ENCODE results near the gene NCKAP5L.
A peak's percentile ranks its signal among the peaks of the same experiment; 100 is the strongest.
"Not testable (repeated sequence)": the region's sequence is repeated elsewhere in the genome, so short reads cannot be mapped to it uniquely, and the experiment has no call there.

The NCKAP5L gene

GRCh38 chr12:49868952-49869815 is 41.0 kb upstream of the NCKAP5L start:
- H3K36me3 ChIP-seq (replicated peaks): no peaks in the 10 kb centered on the region

GRCh38 chr12:49868449-49868848 is 40.2 kb upstream of the NCKAP5L start:
- no peaks in the 10 kb centered on the region for H3K36me3 ChIP-seq (replicated peaks)
- H3K4me3 ChIP-seq: no peak overlapping the region
- H3K9me3 ChIP-seq: no peaks in the 10 kb centered on the region
- in situ Hi-C loops (cut with MboI; ENCODE audit: low sequenced_read_pairs): no loop called here
- H3K4me1 ChIP-seq: no peaks in the 10 kb centered on the region
- no peak for DNase-seq (ENCODE audit: low spot score in 2 of 2)
- H3K27me3 ChIP-seq (ENCODE audit: low read depth): no peaks in the 10 kb centered on the region

More at GRCh38 chr12:49868952-49869815, 41.0 kb upstream of the NCKAP5L start:
- no peaks in the 10 kb centered on the region for H3K4me1 ChIP-seq
- no peaks in the 10 kb centered on the region for H3K9me3 ChIP-seq
- no peaks in the 10 kb centered on the region; the same call in 1 of the 2 replicates for H3K27me3 ChIP-seq (ENCODE audit: low read depth)
- no peak overlapping the region for H3K4me3 ChIP-seq
- DNase-seq (ENCODE audit: low spot score in 2 of 2): no peak
- in situ Hi-C loops (cut with MboI; ENCODE audit: low sequenced_read_pairs): no loop called here

DNA sequence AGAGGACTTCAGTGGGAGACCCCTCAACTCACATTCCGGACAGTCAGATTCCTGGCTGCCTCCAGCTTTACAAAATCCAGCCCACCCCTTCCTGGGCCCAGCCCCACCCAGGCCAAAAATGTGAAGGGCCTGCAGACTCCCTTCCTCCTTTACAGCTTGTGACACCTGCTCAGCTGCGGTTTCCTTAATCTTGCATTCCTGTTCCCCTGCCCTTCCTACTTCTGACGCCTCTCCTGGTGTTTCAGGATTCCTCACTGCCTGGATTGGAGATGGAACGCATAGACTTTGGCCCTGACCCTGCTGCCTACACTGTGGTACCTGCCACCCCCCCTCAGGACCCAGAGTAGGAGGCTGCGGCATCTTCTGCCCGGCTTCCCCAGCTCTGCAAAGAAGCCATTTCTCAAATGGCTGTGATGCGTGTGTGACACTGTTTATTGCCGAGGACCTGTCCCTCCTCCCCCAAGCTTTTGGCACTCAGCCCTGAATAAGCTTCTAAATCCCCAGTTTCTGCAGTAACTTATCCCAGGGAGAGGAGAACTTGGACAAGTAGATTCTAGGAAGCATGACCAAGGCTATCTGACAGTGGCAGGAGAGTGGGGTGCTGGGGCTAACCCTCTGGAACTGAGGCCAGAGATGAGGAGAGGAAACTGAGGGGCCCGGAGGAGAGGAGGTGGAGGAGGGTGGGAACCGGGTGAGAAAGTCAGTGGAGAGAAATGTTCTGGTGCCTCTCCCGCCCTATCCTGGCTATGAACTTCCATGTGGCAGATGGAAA is 39.5 kb upstream of the NCKAP5L start:
- Histone ChIP-seq H3K9me3 (no peaks in the 10 kb centered on the region), H3K4me1 (no peaks in the 10 kb centered on the region), H3K27me3 (ENCODE audit: low read depth) (no peaks in the 10 kb centered on the region), H3K4me3 (no peak overlapping the region), H3K36me3 (replicated peaks) (no peaks in the 10 kb centered on the region)
- in situ Hi-C loops (cut with MboI; ENCODE audit: low sequenced_read_pairs): no loop called here
- DNase-seq (ENCODE audit: low spot score in 2 of 2): no peak

DNA sequence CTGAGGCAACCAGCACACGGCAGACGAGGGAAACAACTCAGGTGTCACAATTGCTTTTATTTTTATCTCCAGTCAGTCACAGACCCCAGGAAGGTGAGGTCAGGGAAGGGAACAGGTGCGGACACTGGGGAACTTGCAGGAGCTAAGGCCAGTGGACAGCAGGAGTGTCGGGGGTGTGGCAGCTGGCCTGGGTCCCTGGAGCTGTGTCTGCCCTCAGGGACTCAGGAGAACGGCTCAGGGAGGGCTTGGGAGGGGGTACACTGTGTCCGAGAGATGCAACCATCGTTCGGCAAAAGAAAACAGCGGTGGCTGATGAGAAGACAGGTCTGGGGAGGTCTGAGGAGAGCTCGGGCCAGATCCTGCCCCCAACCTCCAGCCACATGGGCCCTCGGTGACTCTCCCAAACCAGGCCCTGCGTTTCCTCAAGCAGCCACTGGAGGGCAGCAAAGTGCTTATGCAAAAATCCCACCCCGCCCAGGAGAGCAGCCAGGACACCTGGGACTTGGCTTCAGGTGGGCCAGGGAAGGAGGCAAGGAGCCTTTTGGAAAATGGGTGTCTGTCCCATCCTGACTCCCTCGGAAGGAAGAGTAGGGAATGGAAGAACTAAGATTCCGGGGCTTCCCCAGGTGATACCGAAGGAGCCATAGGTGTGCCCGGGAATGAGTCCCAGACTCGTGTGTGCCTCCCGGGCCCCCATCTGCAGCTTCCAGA is 38.8 kb upstream of the NCKAP5L start:
- no peaks in the 10 kb centered on the region for H3K27me3 ChIP-seq (ENCODE audit: low read depth)
- H3K9me3 ChIP-seq: no peaks in the 10 kb centered on the region
- H3K36me3 ChIP-seq (replicated peaks): no peaks in the 10 kb centered on the region
- peak; percentile 49 to 86 for DNase-seq (ENCODE audit: low spot score in 2 of 2)
- in situ Hi-C loops (cut with MboI; ENCODE audit: low sequenced_read_pairs): no loop called here
- no peaks in the 10 kb centered on the region for H3K4me1 ChIP-seq
- no peak overlapping the region for H3K4me3 ChIP-seq

GRCh38 chr12:49865782-49866135 is 37.5 kb upstream of the NCKAP5L start:
- H3K4me1 ChIP-seq: no peaks in the 10 kb centered on the region
- H3K4me3 ChIP-seq: no peak overlapping the region
- no peaks in the 10 kb centered on the region for H3K9me3 ChIP-seq
- H3K36me3 ChIP-seq (replicated peaks): no peaks in the 10 kb centered on the region
- DNase-seq (ENCODE audit: low spot score in 2 of 2): no peak
- in situ Hi-C loops (cut with MboI; ENCODE audit: low sequenced_read_pairs): no loop called here
- no peaks in the 10 kb centered on the region for H3K27me3 ChIP-seq (ENCODE audit: low read depth)

DNA sequence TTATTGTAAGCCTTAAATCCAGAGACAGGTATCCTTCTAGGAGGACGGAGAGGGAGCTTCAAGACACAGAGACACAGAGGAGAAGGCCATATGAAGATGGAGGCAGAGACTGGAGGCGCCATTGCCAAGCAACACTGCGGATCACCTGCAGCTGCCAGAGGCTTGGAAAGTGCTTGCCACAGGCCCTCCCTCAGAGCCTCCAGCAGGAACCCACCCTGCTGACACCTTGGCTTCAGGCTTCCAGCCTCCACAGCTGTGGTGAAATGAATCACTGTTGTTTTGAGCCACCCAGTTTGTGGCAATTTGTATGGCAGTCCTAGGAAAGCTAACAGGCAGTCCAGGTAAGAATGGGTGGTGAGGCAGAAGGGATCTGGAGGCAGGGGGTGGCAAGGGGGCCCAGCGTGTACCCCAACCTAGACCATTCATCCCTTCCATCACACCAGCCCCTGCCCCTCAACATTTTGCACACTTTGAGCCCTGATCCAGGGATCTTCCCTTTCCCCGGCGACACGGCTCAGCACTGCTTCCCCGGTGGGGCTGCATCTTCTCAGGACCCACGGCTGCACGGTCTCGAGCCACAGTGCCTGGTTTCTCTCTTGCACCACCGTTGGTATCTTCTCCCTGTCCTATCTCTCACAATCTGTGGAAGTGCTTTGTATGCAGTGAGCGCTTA is 37.0 kb upstream of the NCKAP5L start:
- H3K4me1 ChIP-seq: no peaks in the 10 kb centered on the region
- H3K4me3 ChIP-seq: no peak overlapping the region
- no peaks in the 10 kb centered on the region for H3K9me3 ChIP-seq
- no peaks in the 10 kb centered on the region for H3K27me3 ChIP-seq (ENCODE audit: low read depth)
- in situ Hi-C loops (cut with MboI; ENCODE audit: low sequenced_read_pairs): no loop called here
- no peak for DNase-seq (ENCODE audit: low spot score in 2 of 2)
- H3K36me3 ChIP-seq (replicated peaks): no peaks in the 10 kb centered on the region

GRCh38 chr12:49864798-49865090 is 36.5 kb upstream of the NCKAP5L start:
- Histone ChIP-seq H3K4me1 (no peaks in the 10 kb centered on the region), H3K36me3 (replicated peaks) (no peaks in the 10 kb centered on the region), H3K9me3 (no peaks in the 10 kb centered on the region), H3K4me3 (no peak overlapping the region), H3K27me3 (ENCODE audit: low read depth) (no peaks in the 10 kb centered on the region)
- in situ Hi-C loops (cut with MboI; ENCODE audit: low sequenced_read_pairs): no loop called here
- no peak for DNase-seq (ENCODE audit: low spot score in 2 of 2)

DNA sequence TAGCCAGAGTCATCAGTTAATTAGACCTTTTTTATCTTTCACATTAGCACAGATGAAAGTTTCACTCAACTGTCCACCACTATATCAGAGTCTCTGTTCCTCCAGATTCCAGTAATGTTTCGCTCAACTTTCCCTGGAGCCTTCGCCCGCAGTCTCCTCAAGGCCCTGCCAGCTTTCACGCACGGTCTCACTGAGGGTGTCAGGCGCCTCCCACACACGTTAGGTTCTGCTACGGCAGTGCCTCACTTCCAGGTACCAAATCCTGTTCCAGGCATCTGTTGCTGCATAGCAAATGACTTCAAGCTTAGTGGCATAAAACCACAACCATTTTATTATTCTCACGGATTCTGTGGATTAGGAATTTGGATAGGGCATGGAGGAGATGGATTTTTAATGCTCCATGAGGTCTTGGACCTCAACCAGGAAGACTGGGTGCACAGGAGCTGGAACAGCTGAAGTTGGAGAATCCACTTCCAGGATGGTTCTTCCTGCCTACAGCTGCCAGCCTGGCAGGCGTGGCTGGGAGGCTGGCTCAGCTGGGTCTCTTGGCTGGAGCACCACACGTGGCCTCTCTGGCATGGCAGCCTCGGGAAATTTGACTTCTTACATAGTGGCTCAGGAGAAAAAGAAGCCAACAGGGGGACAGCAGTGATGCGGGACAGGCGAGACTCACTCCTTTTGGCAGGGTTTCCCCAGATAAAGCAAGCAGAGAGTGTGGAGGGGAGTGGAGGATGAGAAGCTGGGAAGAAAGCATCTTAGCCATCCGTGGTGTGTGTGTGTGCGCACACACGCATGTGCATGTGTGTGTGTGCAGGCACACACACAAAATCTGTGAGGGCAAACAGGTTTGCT is 36.0 kb upstream of the NCKAP5L start:
- Histone ChIP-seq H3K9me3 (no peaks in the 10 kb centered on the region), H3K36me3 (replicated peaks) (no peaks in the 10 kb centered on the region), H3K4me3 (no peak overlapping the region), H3K27me3 (ENCODE audit: low read depth) (no peaks in the 10 kb centered on the region), H3K4me1 (no peaks in the 10 kb centered on the region)
- DNase-seq (ENCODE audit: low spot score in 2 of 2): no peak
- in situ Hi-C loops (cut with MboI; ENCODE audit: low sequenced_read_pairs): no loop called here

DNA sequence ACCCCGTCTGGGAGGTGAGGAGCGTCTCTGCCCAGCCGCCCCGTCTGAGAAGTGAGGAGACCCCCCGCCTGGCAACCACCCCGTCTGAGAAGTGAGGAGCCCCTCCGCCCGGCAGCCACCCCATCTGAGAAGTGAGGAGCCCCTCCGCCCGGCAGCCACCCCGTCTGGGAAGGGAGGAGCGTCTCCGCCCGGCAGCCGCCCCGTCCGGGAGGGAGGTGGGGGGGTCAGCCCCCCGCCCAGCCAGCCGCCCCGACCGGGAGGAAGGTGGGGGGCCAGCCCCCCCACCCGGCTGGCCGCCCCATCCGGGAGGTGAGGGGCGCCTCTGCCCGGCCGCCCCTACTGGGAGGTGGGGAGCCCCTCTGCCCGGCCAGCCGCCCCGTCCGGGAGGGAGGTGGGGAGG is 32.7 kb upstream of the NCKAP5L start:
- DNase-seq (ENCODE audit: low spot score in 2 of 2); H3K4me1 ChIP-seq; H3K36me3 ChIP-seq (replicated peaks); H3K9me3 ChIP-seq; H3K4me3 ChIP-seq; in situ Hi-C loops (cut with MboI; ENCODE audit: low sequenced_read_pairs); H3K27me3 ChIP-seq (ENCODE audit: low read depth): not testable (repeated sequence)

DNA sequence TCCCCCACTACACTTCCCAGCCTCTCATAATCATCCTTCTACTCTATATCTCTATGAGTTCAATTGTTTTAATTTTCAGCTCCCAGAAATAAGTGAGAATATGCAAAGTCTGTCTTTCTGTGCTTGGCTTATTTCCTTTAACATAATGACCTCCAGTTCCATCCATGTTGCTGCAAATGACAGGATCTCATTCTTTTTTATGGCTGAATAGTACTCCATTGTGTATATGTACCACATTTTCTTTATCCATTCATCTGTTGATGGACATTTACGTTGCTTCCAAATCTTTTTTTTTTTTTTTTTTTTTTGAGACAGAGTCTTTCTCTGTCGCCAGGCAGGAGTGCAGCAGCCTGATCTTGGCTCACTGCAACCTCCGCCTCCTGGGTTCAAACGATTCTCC is 27.7 kb upstream of the NCKAP5L start:
- H3K4me1 ChIP-seq; H3K36me3 ChIP-seq (replicated peaks); H3K27me3 ChIP-seq (ENCODE audit: low read depth); H3K9me3 ChIP-seq; DNase-seq (ENCODE audit: low spot score in 2 of 2); in situ Hi-C loops (cut with MboI; ENCODE audit: low sequenced_read_pairs); H3K4me3 ChIP-seq: not testable (repeated sequence)

DNA sequence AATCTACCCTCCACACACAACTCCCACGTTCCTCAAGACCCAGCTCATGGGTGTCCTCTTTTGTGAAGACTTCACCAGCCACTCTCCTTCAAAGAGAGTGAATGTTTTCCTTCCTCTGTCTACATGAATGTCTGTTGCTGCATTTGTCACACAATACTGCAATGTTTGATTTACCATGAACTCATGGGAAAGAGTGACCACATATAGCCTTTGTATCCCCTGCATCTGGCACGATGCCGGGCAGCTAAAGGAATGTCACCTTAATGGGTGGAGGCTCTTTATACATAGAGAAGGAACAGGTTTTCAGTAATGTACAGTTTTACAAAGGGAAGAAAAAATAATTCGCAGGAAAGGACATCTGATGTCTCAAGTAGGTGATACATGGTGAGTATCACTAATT is 26.8 kb upstream of the NCKAP5L start:
- in situ Hi-C loops (cut with MboI; ENCODE audit: low sequenced_read_pairs): no loop called here
- DNase-seq (ENCODE audit: low spot score in 2 of 2): no peak
- H3K4me3 ChIP-seq: no peak overlapping the region

GRCh38 chr12:49853671-49854070 is 25.5 kb upstream of the NCKAP5L start:
- no peak for DNase-seq (ENCODE audit: low spot score in 2 of 2)
- Histone ChIP-seq H3K4me3 (no peak overlapping the region), H3K4me1 (peaks cover 9% of the 10 kb centered on the region), H3K9me3 (no peaks in the 10 kb centered on the region), H3K36me3 (replicated peaks) (no peaks in the 10 kb centered on the region), H3K27me3 (ENCODE audit: low read depth) (0 out of 2 replicates have a peak, but pooled peaks cover 3% of the 10 kb centered on the region)
- in situ Hi-C loops (cut with MboI; ENCODE audit: low sequenced_read_pairs): no loop called here

More for the DNA sequence above, 26.8 kb upstream of the NCKAP5L start:
- H3K4me1 ChIP-seq: peaks cover 9% of the 10 kb centered on the region
- no peaks in the 10 kb centered on the region for H3K9me3 ChIP-seq
- no peaks in the 10 kb centered on the region for H3K27me3 ChIP-seq (ENCODE audit: low read depth)
- H3K36me3 ChIP-seq (replicated peaks): no peaks in the 10 kb centered on the region

GRCh38 chr12:49847161-49847560 is 18.9 kb upstream of the NCKAP5L start:
- Histone ChIP-seq H3K27me3 (ENCODE audit: low read depth) (0 out of 2 replicates have a peak, but pooled peaks cover 6% of the 10 kb centered on the region), H3K4me1 (peaks cover 12% of the 10 kb centered on the region), H3K4me3 (no peak overlapping the region), H3K36me3 (replicated peaks) (no peaks in the 10 kb centered on the region), H3K9me3 (no peaks in the 10 kb centered on the region)
- in situ Hi-C loops (cut with MboI; ENCODE audit: low sequenced_read_pairs): no loop called here
- no peak for DNase-seq (ENCODE audit: low spot score in 2 of 2)
